Measurements from ENCODE around the gene PDRG1. TPM values are rescaled to one million over a fixed set of nuclear protein-coding genes. Genes with fewer than 3 reads are reported as not detected.
A peak's percentile ranks its signal among the peaks of the same experiment; 100 is the strongest.
"Not testable (repeated sequence)": the region's sequence is repeated elsewhere in the genome, so short reads cannot be mapped to it uniquely, and the experiment has no call there.

The PDRG1 gene
- total and polyA plus RNA-seq, 4 donors = 8.5 to 35.8 (median 24.4) TPM

DNA sequence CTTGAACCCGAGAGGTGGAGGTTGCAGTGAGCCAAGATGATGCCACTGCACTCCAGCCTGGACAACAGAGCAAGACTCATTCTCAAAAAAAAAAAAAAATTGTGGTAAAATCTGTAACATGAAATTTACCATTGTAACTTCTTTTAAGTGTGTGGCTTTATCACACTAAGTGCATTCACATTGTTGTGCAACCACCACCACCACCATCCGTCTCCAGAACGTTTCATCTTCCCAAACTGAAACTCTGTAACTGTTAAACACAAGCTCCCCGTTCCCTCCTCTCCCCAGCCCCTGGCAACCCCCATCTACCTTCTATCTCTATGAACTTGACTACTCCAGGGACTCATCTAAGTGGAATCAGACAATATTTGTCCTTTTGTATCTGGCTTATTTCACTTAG, 29.7 kb downstream of the PDRG1 start:
- no peaks in the 10 kb centered on the region for H3K27me3 ChIP-seq (ENCODE audit: control insufficient read depth, insufficient read depth, low read length)
- H3K36me3 ChIP-seq (ENCODE audit: control insufficient read depth, insufficient read depth, low read length) = peaks cover 11% of the 10 kb centered on the region
- no peak overlapping the region for H3K27ac ChIP-seq (ENCODE audit: low read depth, low read length)
- H3K4me1 ChIP-seq (ENCODE audit: control insufficient read depth, insufficient read depth, low read length) = peaks cover 9% of the 10 kb centered on the region
- DNase-seq (ENCODE audit: low read depth in 4 of 6, low spot score in 6 of 6) = no peak
- WGBS (ENCODE audit: insufficient coverage) = no CpG with 5 or more reads among the region's 4 CpGs
- no peak overlapping the region for H3K4me3 ChIP-seq (ENCODE audit: low read depth, low read length)
- no peaks in the 10 kb centered on the region for H3K9me3 ChIP-seq (ENCODE audit: control insufficient read depth, insufficient read depth, low read length)

DNA sequence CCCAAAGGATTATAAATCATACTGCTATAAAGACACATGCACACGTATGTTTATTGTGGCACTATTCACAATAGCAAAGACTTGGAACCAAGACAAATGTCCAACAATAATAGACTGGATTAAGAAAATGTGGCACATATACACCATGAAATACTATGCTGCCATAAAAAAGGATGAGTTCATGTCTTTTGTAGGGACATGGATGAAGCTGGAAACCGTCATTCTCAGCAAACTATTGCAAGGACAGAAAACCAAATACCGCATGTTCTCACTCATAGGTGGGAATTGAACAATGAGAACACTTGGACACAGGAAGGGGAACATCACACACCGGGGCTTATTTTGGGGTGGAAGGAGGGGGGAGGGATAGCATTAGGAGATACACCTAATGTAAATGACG, 30.4 kb downstream of the PDRG1 start:
- DNase-seq (ENCODE audit: low read depth in 4 of 6, low spot score in 6 of 6); H3K4me1 ChIP-seq (ENCODE audit: control insufficient read depth, insufficient read depth, low read length); H3K9me3 ChIP-seq (ENCODE audit: control insufficient read depth, insufficient read depth, low read length); H3K27ac ChIP-seq (ENCODE audit: low read depth, low read length); H3K4me3 ChIP-seq (ENCODE audit: low read depth, low read length); H3K27me3 ChIP-seq (ENCODE audit: control insufficient read depth, insufficient read depth, low read length): not testable (repeated sequence)
- no CpG with 5 or more reads among the region's 5 CpGs for whole genome bisulfite sequencing (ENCODE audit: insufficient coverage)
- peaks cover 11% of the 10 kb centered on the region for H3K36me3 ChIP-seq (ENCODE audit: control insufficient read depth, insufficient read depth, low read length)

DNA sequence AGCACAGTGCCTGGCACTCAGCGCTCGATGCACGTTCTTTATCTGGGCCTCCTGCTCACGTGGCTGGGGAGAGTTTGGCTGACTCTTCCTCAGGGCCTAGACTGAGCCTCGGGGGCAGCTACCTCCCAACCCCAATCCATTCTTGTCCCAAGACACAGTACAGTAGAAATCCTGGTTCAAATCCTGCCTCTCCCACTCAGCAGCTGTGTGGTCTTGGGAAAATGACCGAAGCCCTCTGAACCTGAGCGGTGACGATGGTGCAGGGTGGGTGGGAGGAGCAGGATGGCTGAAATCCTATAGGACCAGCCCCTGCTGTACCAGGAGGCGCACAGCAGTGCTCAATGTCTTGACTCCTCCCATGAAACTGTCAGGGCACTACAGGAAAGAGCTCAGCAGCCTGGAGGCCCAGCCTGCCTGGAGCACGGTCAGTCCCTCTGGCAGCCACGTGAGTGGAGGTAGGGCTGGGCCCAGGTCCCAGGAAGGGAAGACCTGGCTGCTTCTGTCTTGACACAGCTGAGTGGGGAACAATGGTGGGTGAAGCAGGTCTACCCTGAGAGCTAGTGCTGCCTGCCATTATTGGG, 31.5 kb downstream of the PDRG1 start:
- no peak for DNase-seq (ENCODE audit: low read depth in 4 of 6, low spot score in 6 of 6)
- peaks cover 9% of the 10 kb centered on the region for H3K4me1 ChIP-seq (ENCODE audit: control insufficient read depth, insufficient read depth, low read length)
- H3K27me3 ChIP-seq (ENCODE audit: control insufficient read depth, insufficient read depth, low read length) = no peaks in the 10 kb centered on the region
- H3K4me3 ChIP-seq (ENCODE audit: low read depth, low read length) = no peak overlapping the region
- 82% methylated on average over 10 of the region's 11 CpGs for whole genome bisulfite sequencing (ENCODE audit: insufficient coverage)
- H3K27ac ChIP-seq (ENCODE audit: low read depth, low read length) = no peak overlapping the region
- H3K9me3 ChIP-seq (ENCODE audit: control insufficient read depth, insufficient read depth, low read length) = no peaks in the 10 kb centered on the region
- peaks cover 13% of the 10 kb centered on the region for H3K36me3 ChIP-seq (ENCODE audit: control insufficient read depth, insufficient read depth, low read length)

DNA sequence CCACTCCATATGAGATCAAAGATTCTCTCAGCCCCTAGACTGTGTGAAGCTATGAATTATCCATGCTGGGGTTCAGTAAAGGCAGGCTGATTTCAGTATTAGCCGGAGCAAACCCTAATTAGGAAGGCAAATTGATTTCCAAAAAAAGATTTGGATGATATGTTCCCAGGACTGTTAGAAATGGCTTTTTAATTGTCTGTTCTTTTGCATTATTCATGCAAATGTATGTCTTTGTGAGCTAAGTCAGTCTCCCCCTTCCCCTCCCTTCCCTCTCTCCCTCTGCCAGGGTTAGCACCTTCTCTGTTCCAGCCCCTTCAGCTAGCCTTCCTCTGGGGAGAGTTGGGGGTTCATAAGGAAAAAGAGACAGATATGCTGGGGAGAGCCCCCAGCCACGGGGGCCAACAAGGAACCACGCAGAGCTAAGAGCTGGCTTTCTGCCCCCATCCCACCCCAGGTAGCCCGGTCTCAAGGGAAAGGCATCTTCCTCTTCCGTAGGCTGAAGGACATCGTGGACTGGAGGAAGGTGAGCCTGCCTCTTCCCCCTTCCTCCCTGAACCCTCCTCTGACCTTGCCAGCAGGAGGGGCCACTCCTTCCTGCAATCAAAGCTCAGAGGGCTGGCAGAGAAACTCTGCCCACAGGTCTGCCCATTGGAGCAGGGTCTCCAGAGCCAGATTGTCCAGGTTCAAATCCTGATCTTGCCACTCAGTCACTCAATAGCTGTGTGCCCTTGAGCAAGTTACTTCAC, 32.3 kb downstream of the PDRG1 start:
- Histone ChIP-seq H3K9me3 (ENCODE audit: control insufficient read depth, insufficient read depth, low read length) (no peaks in the 10 kb centered on the region), H3K4me3 (ENCODE audit: low read depth, low read length) (no peak overlapping the region), H3K27me3 (ENCODE audit: control insufficient read depth, insufficient read depth, low read length) (no peaks in the 10 kb centered on the region), H3K27ac (ENCODE audit: low read depth, low read length) (no peak overlapping the region), H3K4me1 (ENCODE audit: control insufficient read depth, insufficient read depth, low read length) (peaks cover 9% of the 10 kb centered on the region), H3K36me3 (ENCODE audit: control insufficient read depth, insufficient read depth, low read length) (peaks cover 13% of the 10 kb centered on the region)
- peak in 2 of 6 donors; percentile 30 to 62 for DNase-seq (ENCODE audit: low read depth in 4 of 6, low spot score in 6 of 6)
- 33% methylated on average over 1 of the region's 6 CpGs for WGBS (ENCODE audit: insufficient coverage)

DNA sequence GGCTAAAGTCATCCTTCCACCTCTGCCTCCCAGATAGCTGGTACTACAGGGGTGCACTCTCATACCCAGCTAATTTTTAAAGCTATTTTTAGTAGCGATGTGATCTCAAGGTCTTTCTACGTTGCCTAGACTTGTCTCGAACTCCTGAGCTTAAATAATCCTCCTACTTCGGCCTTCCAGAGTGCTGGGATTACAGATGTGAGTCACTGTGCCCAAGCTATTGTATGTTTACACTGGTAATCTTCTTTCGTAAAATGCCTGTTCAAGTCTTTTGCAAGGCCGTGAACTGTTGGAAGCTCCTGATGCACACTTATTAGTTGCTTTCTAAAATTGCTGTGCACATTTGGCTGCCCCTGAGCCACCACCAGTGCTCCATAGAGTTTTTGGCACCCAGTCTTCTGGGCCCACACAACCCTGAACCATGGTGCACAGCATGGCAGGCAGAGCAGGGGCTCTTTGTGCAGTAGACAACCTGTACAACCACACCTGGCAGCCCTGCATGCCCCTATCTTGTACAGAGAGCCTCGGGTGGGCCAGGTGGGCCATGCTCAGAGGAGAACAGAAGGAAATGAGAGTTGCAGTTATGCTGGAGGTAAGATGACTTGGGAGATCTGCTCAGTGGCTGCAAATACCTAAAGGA, 33.3 kb downstream of the PDRG1 start:
- H3K9me3 ChIP-seq (ENCODE audit: control insufficient read depth, insufficient read depth, low read length) = no peaks in the 10 kb centered on the region
- H3K27me3 ChIP-seq (ENCODE audit: control insufficient read depth, insufficient read depth, low read length) = no peaks in the 10 kb centered on the region
- H3K4me3 ChIP-seq (ENCODE audit: low read depth, low read length) = no peak overlapping the region
- WGBS (ENCODE audit: insufficient coverage) = 75% methylated on average over 5 of the region's 7 CpGs
- H3K36me3 ChIP-seq (ENCODE audit: control insufficient read depth, insufficient read depth, low read length) = peaks cover 11% of the 10 kb centered on the region
- H3K27ac ChIP-seq (ENCODE audit: low read depth, low read length) = no peak overlapping the region
- no peak for DNase-seq (ENCODE audit: low read depth in 4 of 6, low spot score in 6 of 6)
- H3K4me1 ChIP-seq (ENCODE audit: control insufficient read depth, insufficient read depth, low read length) = peaks cover 9% of the 10 kb centered on the region

DNA sequence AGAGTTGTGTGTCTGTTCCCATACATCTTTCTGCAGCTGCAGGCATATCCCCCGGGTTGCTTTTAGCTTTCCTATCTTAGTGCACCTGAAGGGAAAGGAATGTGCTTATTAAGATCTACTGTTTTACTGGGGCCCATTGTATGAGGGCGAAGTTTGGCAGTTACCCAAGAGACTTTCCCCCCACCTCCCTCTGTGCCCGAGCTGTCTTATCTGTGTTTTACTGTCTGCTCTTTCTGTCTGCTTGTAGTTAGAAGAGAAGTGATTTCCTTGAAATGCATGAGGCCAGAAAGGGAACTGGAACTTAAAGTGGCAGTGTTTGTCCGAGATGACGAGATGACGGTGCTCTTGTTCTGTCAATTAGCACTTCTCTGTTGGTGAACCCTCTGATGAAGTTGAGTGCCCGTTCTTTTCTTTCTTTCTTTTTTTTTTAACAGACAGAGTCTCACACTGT, 33.9 kb downstream of the PDRG1 start:
- H3K27me3 ChIP-seq (ENCODE audit: control insufficient read depth, insufficient read depth, low read length); H3K9me3 ChIP-seq (ENCODE audit: control insufficient read depth, insufficient read depth, low read length); H3K4me1 ChIP-seq (ENCODE audit: control insufficient read depth, insufficient read depth, low read length); H3K27ac ChIP-seq (ENCODE audit: low read depth, low read length); H3K4me3 ChIP-seq (ENCODE audit: low read depth, low read length): not testable (repeated sequence)
- 36% methylated on average over 4 of the region's 7 CpGs for WGBS (ENCODE audit: insufficient coverage)
- DNase-seq (ENCODE audit: low read depth in 4 of 6, low spot score in 6 of 6) = peak in 1 of 6 donors; percentile 34
- peaks cover 11% of the 10 kb centered on the region for H3K36me3 ChIP-seq (ENCODE audit: control insufficient read depth, insufficient read depth, low read length)

DNA sequence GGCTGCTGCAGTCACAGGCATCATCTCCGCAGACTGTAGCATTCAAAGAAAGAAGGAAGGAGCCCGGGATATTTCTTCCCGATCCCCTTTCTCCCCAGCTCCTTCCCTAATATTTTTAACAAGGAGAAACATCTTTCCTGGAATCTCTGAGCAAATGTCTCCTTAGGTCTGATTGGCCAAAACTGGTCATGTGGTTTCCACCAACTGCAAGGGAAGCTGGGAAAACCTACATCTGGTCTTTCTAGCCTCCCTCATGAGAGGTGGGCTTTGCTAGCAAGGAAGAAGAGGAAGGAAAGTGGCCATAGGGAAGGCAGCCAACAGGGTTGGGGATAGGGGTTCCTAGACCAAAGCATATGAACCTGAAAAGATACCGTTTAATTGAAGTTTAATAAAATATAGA, 35.1 kb downstream of the PDRG1 start:
- Histone ChIP-seq H3K27ac (ENCODE audit: low read depth, low read length) (no peak overlapping the region), H3K4me1 (ENCODE audit: control insufficient read depth, insufficient read depth, low read length) (peaks cover 13% of the 10 kb centered on the region), H3K4me3 (ENCODE audit: low read depth, low read length) (no peak overlapping the region), H3K9me3 (ENCODE audit: control insufficient read depth, insufficient read depth, low read length) (no peaks in the 10 kb centered on the region), H3K27me3 (ENCODE audit: control insufficient read depth, insufficient read depth, low read length) (no peaks in the 10 kb centered on the region), H3K36me3 (ENCODE audit: control insufficient read depth, insufficient read depth, low read length) (peaks cover 11% of the 10 kb centered on the region)
- 100% methylated on average over 1 of the region's 4 CpGs for WGBS (ENCODE audit: insufficient coverage)
- DNase-seq (ENCODE audit: low read depth in 4 of 6, low spot score in 6 of 6) = no peak

DNA sequence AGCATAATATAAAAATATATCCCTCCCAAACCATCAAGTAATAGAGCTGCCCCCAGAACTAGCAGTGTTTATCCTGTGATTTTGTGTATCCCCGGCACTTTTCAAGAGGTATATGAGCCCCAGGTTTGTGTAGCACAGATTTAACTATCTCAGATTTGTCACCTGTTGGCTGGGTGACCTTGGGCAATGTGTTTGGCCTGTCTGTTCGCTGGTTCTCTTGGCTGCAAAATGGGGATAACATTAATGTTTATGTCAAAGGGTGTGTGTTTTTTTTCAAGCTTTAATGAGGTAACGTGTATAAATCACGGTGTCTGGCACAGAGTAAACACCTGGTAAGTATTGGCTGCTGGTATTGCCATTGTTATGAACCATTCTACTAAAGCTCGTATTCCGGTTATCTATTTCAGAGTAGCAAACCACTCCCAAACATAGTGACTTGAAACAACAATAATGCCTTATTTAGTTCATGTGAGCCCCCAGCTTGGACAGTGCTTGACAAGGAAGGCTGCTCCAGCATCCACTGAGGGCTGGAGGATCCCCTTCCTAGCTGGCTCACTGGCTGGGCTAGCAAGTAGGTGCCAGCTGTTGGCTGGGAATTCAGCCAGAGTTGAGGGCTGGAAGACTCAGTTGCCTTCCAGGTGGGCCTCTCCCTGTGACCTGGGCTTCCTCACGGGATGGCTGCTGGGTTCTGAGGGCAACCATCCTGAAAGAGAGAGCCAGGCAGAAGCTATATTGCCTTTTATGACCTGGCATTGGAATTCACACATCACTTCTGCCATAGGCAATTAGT, 36.2 kb downstream of the PDRG1 start:
- DNase-seq (ENCODE audit: low read depth in 4 of 6, low spot score in 6 of 6) = peak in 1 of 6 donors; percentile 17
- Histone ChIP-seq H3K27ac (ENCODE audit: low read depth, low read length) (no peak overlapping the region), H3K4me3 (ENCODE audit: low read depth, low read length) (no peak overlapping the region), H3K9me3 (ENCODE audit: control insufficient read depth, insufficient read depth, low read length) (no peaks in the 10 kb centered on the region), H3K4me1 (ENCODE audit: control insufficient read depth, insufficient read depth, low read length) (peaks cover 22% of the 10 kb centered on the region), H3K36me3 (ENCODE audit: control insufficient read depth, insufficient read depth, low read length) (peaks cover 11% of the 10 kb centered on the region), H3K27me3 (ENCODE audit: control insufficient read depth, insufficient read depth, low read length) (no peaks in the 10 kb centered on the region)
- 90% methylated on average over 7 of the region's 7 CpGs for WGBS (ENCODE audit: insufficient coverage)

DNA sequence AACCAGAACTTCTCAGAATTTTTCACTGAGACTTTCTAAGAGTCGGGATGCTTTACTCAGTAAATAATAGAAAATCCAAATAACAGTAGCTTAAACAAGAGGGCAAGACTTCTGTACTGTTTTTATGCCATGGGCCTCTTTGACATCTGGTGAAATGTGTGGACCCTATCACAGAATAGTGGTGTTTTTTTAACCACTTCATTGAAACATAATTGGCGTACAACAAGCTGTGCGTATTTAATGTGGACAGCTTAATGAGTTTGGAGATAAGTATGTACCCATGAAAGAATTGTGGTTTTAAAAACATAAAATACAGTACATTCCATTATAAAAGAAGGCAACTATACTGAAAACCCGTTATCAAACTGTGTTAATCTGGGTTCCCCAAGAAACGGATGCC, 37.7 kb downstream of the PDRG1 start:
- DNase-seq (ENCODE audit: low read depth in 4 of 6, low spot score in 6 of 6) = no peak
- H3K4me3 ChIP-seq (ENCODE audit: low read depth, low read length) = no peak overlapping the region
- H3K27ac ChIP-seq (ENCODE audit: low read depth, low read length) = no peak overlapping the region
- no peaks in the 10 kb centered on the region for H3K27me3 ChIP-seq (ENCODE audit: control insufficient read depth, insufficient read depth, low read length)
- whole genome bisulfite sequencing (ENCODE audit: insufficient coverage) = 51% methylated on average over 2 of the region's 5 CpGs
- H3K36me3 ChIP-seq (ENCODE audit: control insufficient read depth, insufficient read depth, low read length) = peaks cover 2% of the 10 kb centered on the region
- H3K4me1 ChIP-seq (ENCODE audit: control insufficient read depth, insufficient read depth, low read length) = peaks cover 19% of the 10 kb centered on the region
- H3K9me3 ChIP-seq (ENCODE audit: control insufficient read depth, insufficient read depth, low read length) = no peaks in the 10 kb centered on the region

All from spinal cord (tissue), 10 donors.